ENCODE measurements around the gene OR8U1. TPM values are rescaled to one million over a fixed set of nuclear protein-coding genes. Genes with fewer than 3 reads are reported as not detected.

OR8U1 gene
- total and polyA plus RNA-seq, 2 donors (not counting 3 experiments of a cell fraction or from before 2014, with no cell fraction given) = not detected

- no peak overlapping the region for H3K4me3 ChIP-seq (replicated peaks in 1 of 3; ENCODE audit: insufficient read depth in 1 of 3, low read depth in 1 of 3, low read length in 3 of 3)
- no TSS peak for BruUV-seq (replicated peaks)
- no peaks in the 10 kb centered on the region for H3K4me1 ChIP-seq (ENCODE audit: control insufficient read depth, extremely low read depth, insufficient read depth, low read length)
- H4K20me1 ChIP-seq (replicated peaks; ENCODE audit: control insufficient read depth, extremely low read depth, insufficient read depth, low read length) = no peaks in the 10 kb centered on the region
- H3K9ac ChIP-seq (replicated peaks; ENCODE audit: extremely low read depth, insufficient read depth, low read length) = no peak overlapping the region
- no peak overlapping the region for H3K27ac ChIP-seq (ENCODE audit: insufficient read depth, low read depth, low read length)
- H3K4me2 ChIP-seq (ENCODE audit: insufficient read depth, low read length) = no peak overlapping the region
- TF ChIP-seq POLR2A (IDR thresholded peaks at IDR 0.05; ENCODE audit: low read depth, low read length) (no peak), JUN (IDR thresholded peaks at IDR 0.05; ENCODE audit: borderline replicate concordance, insufficient read depth, insufficient read length, low read depth) (no peak), MAX (IDR thresholded peaks at IDR 0.05; ENCODE audit: insufficient read depth, insufficient read length) (no peak), POLR2AphosphoS5 (IDR thresholded peaks at IDR 0.05; ENCODE audit: insufficient read depth, low read depth, low read length) (no peak), FOS (IDR thresholded peaks at IDR 0.05; ENCODE audit: borderline replicate concordance, insufficient read depth, low read length) (no peak), EZH2 (IDR thresholded peaks at IDR 0.05; ENCODE audit: borderline replicate concordance, low read depth, low read length, severe bottlenecking) (no peak), CTCF (IDR thresholded peaks at IDR 0.05; ENCODE audit: extremely low read depth in 1 of 2, insufficient read depth in 1 of 2, low read depth in 1 of 2, low read length in 2 of 2) (no peak), MYC (IDR thresholded peaks at IDR 0.05; ENCODE audit: low read depth, low read length) (no peak), GATA2 (IDR thresholded peaks at IDR 0.05; ENCODE audit: insufficient read depth, insufficient read length, low read depth, low read length) (no peak)
- H3K79me2 ChIP-seq (ENCODE audit: control insufficient read depth, insufficient read depth, low read length) = no peaks in the 10 kb centered on the region
- ChIA-PET POLR2A (no interaction called here), CTCF (no interaction called here)
- peaks cover 1% of the 10 kb centered on the region for H3K9me3 ChIP-seq (replicated peaks; ENCODE audit: control insufficient read depth, insufficient read depth, low read length)
- intact Hi-C loops (cut with micrococcal nuclease) (no loop called here), dilution Hi-C loops (cut with MboI; ENCODE audit: extremely low pct_ligation_motif_present, low sequenced_read_pairs) (no loop called here)
- no peak for DNase-seq (ENCODE audit: low read depth, low spot score)
- no peaks in the 10 kb centered on the region for H3K27me3 ChIP-seq (ENCODE audit: control insufficient read depth in 2 of 2, insufficient read depth in 2 of 2, low read length in 2 of 2)
- no peak overlapping the region for H2AFZ ChIP-seq (ENCODE audit: low read depth, low read length)
- H3K9me1 ChIP-seq (replicated peaks; ENCODE audit: control insufficient read depth, extremely low read depth, insufficient read depth, low read length) = no peaks in the 10 kb centered on the region
- H3K36me3 ChIP-seq (ENCODE audit: control insufficient read depth in 2 of 2, extremely low read depth in 1 of 2, insufficient read depth in 2 of 2, low read length in 2 of 2) = no peaks in the 10 kb centered on the region
- no peak for FAIRE-seq
Observed at GRCh38 chr11:56333156-56333555, 42.3 kb upstream of the OR8U1 start.

Data from endothelial cell of umbilical vein (primary cell).